ENCODE results near the gene HCK. TPM values are rescaled to one million over a fixed set of nuclear protein-coding genes. Genes with fewer than 3 reads are reported as not detected.

HCK gene
- total RNA-seq, 4 donors from 2014 or later = 2.6 to 31.8 (median 10.2) TPM

- peak overlapping the region in 3 of 4 donors; percentile 49 to 68 (median 55) for H3K27ac ChIP-seq
- H3K9me3 ChIP-seq = no peaks in the 10 kb centered on the region
- H3K4me1 ChIP-seq = peaks cover 0 to 5% (median 0%) of the 10 kb centered on the region in 3 donors
- H3K4me3 ChIP-seq = peak overlapping the region in 1 of 2 donors; percentile 42
- no peak for TF ChIP-seq POLR2A (IDR thresholded peaks at IDR 0.05)
- TF ChIP-seq, protein P1, sequence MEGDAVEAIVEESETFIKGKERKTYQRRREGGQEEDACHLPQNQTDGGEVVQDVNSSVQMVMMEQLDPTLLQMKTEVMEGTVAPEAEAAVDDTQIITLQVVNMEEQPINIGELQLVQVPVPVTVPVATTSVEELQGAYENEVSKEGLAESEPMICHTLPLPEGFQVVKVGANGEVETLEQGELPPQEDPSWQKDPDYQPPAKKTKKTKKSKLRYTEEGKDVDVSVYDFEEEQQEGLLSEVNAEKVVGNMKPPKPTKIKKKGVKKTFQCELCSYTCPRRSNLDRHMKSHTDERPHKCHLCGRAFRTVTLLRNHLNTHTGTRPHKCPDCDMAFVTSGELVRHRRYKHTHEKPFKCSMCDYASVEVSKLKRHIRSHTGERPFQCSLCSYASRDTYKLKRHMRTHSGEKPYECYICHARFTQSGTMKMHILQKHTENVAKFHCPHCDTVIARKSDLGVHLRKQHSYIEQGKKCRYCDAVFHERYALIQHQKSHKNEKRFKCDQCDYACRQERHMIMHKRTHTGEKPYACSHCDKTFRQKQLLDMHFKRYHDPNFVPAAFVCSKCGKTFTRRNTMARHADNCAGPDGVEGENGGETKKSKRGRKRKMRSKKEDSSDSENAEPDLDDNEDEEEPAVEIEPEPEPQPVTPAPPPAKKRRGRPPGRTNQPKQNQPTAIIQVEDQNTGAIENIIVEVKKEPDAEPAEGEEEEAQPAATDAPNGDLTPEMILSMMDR (IDR thresholded peaks at IDR 0.05) = no peak
- TF ChIP-seq POLR2AphosphoS5 (IDR thresholded peaks at IDR 0.05) = no peak
- no peak for TF ChIP-seq EP300 (IDR thresholded peaks at IDR 0.05)
- WGBS, 2 donors (ENCODE audit: low coverage in 1 of 2) = 20 to 41% methylated on average over 3 to 8 of the region's 8 CpGs
- no peaks in the 10 kb centered on the region for H3K36me3 ChIP-seq
- H3K27me3 ChIP-seq = peaks cover 86% of the 10 kb centered on the region
- no peak for ATAC-seq
Observed at GRCh38 chr20:32010666-32011065, 41.4 kb upstream of the HCK start.

DNA sequence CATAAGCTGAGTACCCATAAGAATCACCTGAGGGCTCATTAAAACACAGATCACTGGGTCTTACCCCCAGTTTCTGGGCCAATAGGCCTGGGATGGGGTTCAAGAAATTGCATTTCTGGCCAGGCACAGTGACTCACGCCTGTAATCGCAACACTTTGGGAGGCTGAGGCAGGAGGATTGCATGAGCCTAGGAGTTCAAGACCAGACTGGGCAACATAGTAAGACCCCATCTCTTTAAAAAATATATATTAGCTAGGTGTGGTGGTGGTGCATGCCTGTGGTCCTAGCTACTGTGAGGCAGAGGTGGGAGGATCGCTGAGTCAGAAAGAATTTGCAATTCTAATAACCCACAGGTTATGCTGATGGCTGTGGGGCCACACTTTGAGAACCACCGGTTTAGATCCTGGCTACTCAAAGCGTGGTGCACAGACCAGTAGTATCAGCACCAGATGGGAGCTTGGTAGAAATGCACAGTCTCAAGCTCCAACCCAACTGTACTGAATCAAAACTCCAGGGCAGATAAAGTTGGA is 39.8 kb upstream of the HCK start:
- Histone ChIP-seq H3K27me3 (peaks cover 95% of the 10 kb centered on the region), H3K36me3 (no peaks in the 10 kb centered on the region), H3K4me3 (peak overlapping the region in 1 of 2 donors; percentile 42), H3K4me1 (peaks cover 0 to 5% (median 0%) of the 10 kb centered on the region in 3 donors), H3K9me3 (no peaks in the 10 kb centered on the region), H3K27ac (no peak overlapping the region)
- no peak for ATAC-seq
- 80 to 86% methylated on average over 2 to 3 of the region's 5 CpGs for WGBS, 2 donors (ENCODE audit: low coverage in 1 of 2)
- TF ChIP-seq POLR2AphosphoS5 (IDR thresholded peaks at IDR 0.05) (no peak), POLR2A (IDR thresholded peaks at IDR 0.05) (no peak), EP300 (IDR thresholded peaks at IDR 0.05) (no peak)
- TF ChIP-seq, protein P1 (IDR thresholded peaks at IDR 0.05) = no peak

DNA sequence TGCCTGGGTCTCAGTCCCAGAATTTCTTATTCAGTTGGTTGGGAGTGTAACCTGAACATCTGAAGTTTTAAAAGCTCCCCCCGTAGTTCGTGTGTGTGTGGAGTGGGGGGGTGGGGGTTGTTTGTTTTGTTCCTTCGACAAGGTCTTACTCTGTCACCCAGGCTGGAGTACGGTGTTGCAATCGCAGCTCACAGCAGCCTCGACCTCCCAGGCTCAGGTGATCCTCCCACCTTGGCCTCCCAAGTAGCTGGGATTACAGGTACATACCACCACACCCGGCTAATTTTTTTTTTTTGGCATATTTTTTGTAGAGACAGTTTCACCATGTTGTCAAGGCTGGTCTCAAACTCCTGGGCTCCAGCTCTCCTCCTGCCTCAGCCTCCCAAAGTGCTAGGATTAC is 38.7 kb upstream of the HCK start:
- H3K4me1 ChIP-seq = peaks cover 0 to 12% (median 1%) of the 10 kb centered on the region in 3 donors
- H3K36me3 ChIP-seq = no peaks in the 10 kb centered on the region
- peaks cover 97% of the 10 kb centered on the region for H3K27me3 ChIP-seq
- no peak overlapping the region for H3K27ac ChIP-seq
- H3K4me3 ChIP-seq = no peak overlapping the region
- WGBS, 2 donors (ENCODE audit: low coverage in 1 of 2) = 68 to 70% methylated on average over 3 to 7 of the region's 7 CpGs
- TF ChIP-seq, protein P1 (IDR thresholded peaks at IDR 0.05) = no peak
- no peak for TF ChIP-seq POLR2AphosphoS5 (IDR thresholded peaks at IDR 0.05)
- no peak for TF ChIP-seq EP300 (IDR thresholded peaks at IDR 0.05)
- no peak for TF ChIP-seq POLR2A (IDR thresholded peaks at IDR 0.05)
- H3K9me3 ChIP-seq = no peaks in the 10 kb centered on the region
- no peak for ATAC-seq

GRCh38 chr20:32017711-32018251 is 34.3 kb upstream of the HCK start:
- Histone ChIP-seq H3K4me3 (no peak overlapping the region), H3K27ac (no peak overlapping the region), H3K4me1 (peaks cover 0 to 24% (median 8%) of the 10 kb centered on the region in 3 donors), H3K9me3 (no peaks in the 10 kb centered on the region), H3K36me3 (no peaks in the 10 kb centered on the region), H3K27me3 (peaks cover 100% of the 10 kb centered on the region)
- TF ChIP-seq POLR2AphosphoS5 (IDR thresholded peaks at IDR 0.05) (no peak), POLR2A (IDR thresholded peaks at IDR 0.05) (no peak), EP300 (IDR thresholded peaks at IDR 0.05) (no peak)
- TF ChIP-seq, protein P1 (IDR thresholded peaks at IDR 0.05) = no peak
- no peak for ATAC-seq
- 0 to 24% methylated on average over 3 to 5 of the region's 35 CpGs for WGBS, 2 donors (ENCODE audit: low coverage in 1 of 2)

Measured in gastroesophageal sphincter (tissue), 4 donors.